ENCODE measurements around the gene DOCK9. TPM values are rescaled to one million over a fixed set of nuclear protein-coding genes. Genes with fewer than 3 reads are reported as not detected.
A peak's percentile ranks its signal among the peaks of the same experiment; 100 is the strongest.

The DOCK9 gene
- polyA plus RNA-seq, 1 donor (not counting 4 experiments of a cell fraction or from before 2014, with no cell fraction given), result 110 TPM

GRCh38 chr13:98994896-98995295, 17.0 kb upstream of the DOCK9 start:
- FAIRE-seq (no peak), DNase-seq (ENCODE audit: low read depth, low spot score) (no peak)
- no peaks in the 10 kb centered on the region for H3K9me3 ChIP-seq (ENCODE audit: control insufficient read depth, low read depth, low read length)
- H3K9me1 ChIP-seq (ENCODE audit: control insufficient read depth, extremely low read depth, insufficient read depth, low read length), result no peaks in the 10 kb centered on the region
- no peaks in the 10 kb centered on the region for H4K20me1 ChIP-seq (ENCODE audit: control insufficient read depth, extremely low read depth, insufficient read depth, low read length)
- TF ChIP-seq CTCF (optimal IDR thresholded peaks at IDR 0.05 in 1 of 3, IDR thresholded peaks at IDR 0.05 in 1 of 3, conservative IDR thresholded peaks at IDR 0.05 in 1 of 3; ENCODE audit: extremely low read depth in 1 of 3, insufficient read depth in 2 of 3, low read length in 3 of 3) (no peak), EZH2 (IDR thresholded peaks at IDR 0.05; ENCODE audit: low read length) (no peak)
- H3K36me3 ChIP-seq (ENCODE audit: control insufficient read depth in 2 of 2, extremely low read depth in 1 of 2, insufficient read depth in 2 of 2, low read length in 2 of 2), result peaks cover 0 to 3% of the 10 kb centered on the region in 2 experiments
- dilution Hi-C loops (cut with MboI; ENCODE audit: extremely low pct_ligation_motif_present, low sequenced_read_pairs), result no loop called here
- no peak overlapping the region for H3K27ac ChIP-seq (ENCODE audit: control insufficient read depth, insufficient read depth, low read length)
- no peak overlapping the region for H2AFZ ChIP-seq (ENCODE audit: control insufficient read depth, low read length)
- peaks cover 61% of the 10 kb centered on the region for H3K4me1 ChIP-seq (ENCODE audit: control insufficient read depth, extremely low read depth, insufficient read depth, low read length)
- H3K4me2 ChIP-seq (ENCODE audit: control insufficient read depth, extremely low read depth, insufficient read depth, low read depth, low read length), result no peak overlapping the region
- peaks cover 14% of the 10 kb centered on the region for H3K79me2 ChIP-seq (ENCODE audit: control insufficient read depth, insufficient read depth, low read length)
- no peak overlapping the region for H3K4me3 ChIP-seq (ENCODE audit: control insufficient read depth in 2 of 3, extremely low read depth in 1 of 3, insufficient read depth in 2 of 3, low read depth in 1 of 3, low read length in 3 of 3)
- no peak overlapping the region for H3K9ac ChIP-seq (ENCODE audit: control insufficient read depth, extremely low read depth, insufficient read depth, low read length)
- H3K27me3 ChIP-seq (ENCODE audit: control insufficient read depth, extremely low read depth, insufficient read depth, low read length), result no peaks in the 10 kb centered on the region

- FAIRE-seq, result no peak
- TF ChIP-seq CTCF (optimal IDR thresholded peaks at IDR 0.05 in 1 of 3, IDR thresholded peaks at IDR 0.05 in 1 of 3, conservative IDR thresholded peaks at IDR 0.05 in 1 of 3; ENCODE audit: extremely low read depth in 1 of 3, insufficient read depth in 2 of 3, low read length in 3 of 3), result no peak
- no peak for TF ChIP-seq EZH2 (IDR thresholded peaks at IDR 0.05; ENCODE audit: low read length)
- Histone ChIP-seq H3K9me1 (ENCODE audit: control insufficient read depth, extremely low read depth, insufficient read depth, low read length) (no peaks in the 10 kb centered on the region), H3K9me3 (ENCODE audit: control insufficient read depth, low read depth, low read length) (no peaks in the 10 kb centered on the region), H3K9ac (ENCODE audit: control insufficient read depth, extremely low read depth, insufficient read depth, low read length) (no peak overlapping the region), H3K27ac (ENCODE audit: control insufficient read depth, insufficient read depth, low read length) (peak overlapping the region; percentile 4), H2AFZ (ENCODE audit: control insufficient read depth, low read length) (no peak overlapping the region), H3K4me3 (ENCODE audit: control insufficient read depth in 2 of 3, extremely low read depth in 1 of 3, insufficient read depth in 2 of 3, low read depth in 1 of 3, low read length in 3 of 3) (no peak overlapping the region), H3K27me3 (ENCODE audit: control insufficient read depth, extremely low read depth, insufficient read depth, low read length) (no peaks in the 10 kb centered on the region), H3K4me2 (ENCODE audit: control insufficient read depth, extremely low read depth, insufficient read depth, low read depth, low read length) (no peak overlapping the region), H3K4me1 (ENCODE audit: control insufficient read depth, extremely low read depth, insufficient read depth, low read length) (peaks cover 61% of the 10 kb centered on the region), H3K79me2 (ENCODE audit: control insufficient read depth, insufficient read depth, low read length) (peaks cover 19% of the 10 kb centered on the region), H4K20me1 (ENCODE audit: control insufficient read depth, extremely low read depth, insufficient read depth, low read length) (no peaks in the 10 kb centered on the region), H3K36me3 (ENCODE audit: control insufficient read depth in 2 of 2, extremely low read depth in 1 of 2, insufficient read depth in 2 of 2, low read length in 2 of 2) (peaks cover 0 to 3% of the 10 kb centered on the region in 2 experiments)
- no peak for DNase-seq (ENCODE audit: low read depth, low spot score)
- dilution Hi-C loops (cut with MboI; ENCODE audit: extremely low pct_ligation_motif_present, low sequenced_read_pairs), result no loop called here
These were observed 16.2 kb upstream of the DOCK9 start for GRCh38 chr13:98994080-98994479.

Data from keratinocyte (primary cell).